ENCODE measurements around the gene ITGAL. TPM values are rescaled to one million over a fixed set of nuclear protein-coding genes. Genes with fewer than 3 reads are reported as not detected.
A peak's percentile ranks its signal among the peaks of the same experiment; 100 is the strongest.

The ITGAL gene
- total RNA-seq, 6 experiments from 2014 or later: 7.3 to 12.4 (median 10.2) TPM

- ATAC-seq: peak; percentile 46 to 80 (median 58)
- TF ChIP-seq POLR2A (IDR thresholded peaks at IDR 0.05) (no peak), CTCF (IDR thresholded peaks at IDR 0.05) (no peak)
- peak in 2 of 3 donors; percentile 48 to 54 for DNase-seq
- Histone ChIP-seq H3K4me3 (no peak overlapping the region), H3K4me1 (peaks cover 0 to 20% (median 5%) of the 10 kb centered on the region in 4 donors), H3K27me3 (no peaks in the 10 kb centered on the region), H3K36me3 (peaks cover 0 to 7% (median 0%) of the 10 kb centered on the region in 4 donors), H3K9me3 (no peaks in the 10 kb centered on the region), H3K27ac (no peak overlapping the region)
- intact Hi-C loops (cut with DNase I): no loop called here
- 51% methylated on average over 6 of the region's 6 CpGs for WGBS (ENCODE audit: insufficient coverage, low coverage, low lambda C conversion rate, missing lambda C conversion rate)
These were observed 19.3 kb downstream of the ITGAL start for GRCh38 chr16:30491744-30492308.

GRCh38 chr16:30493941-30494488 is 21.5 kb downstream of the ITGAL start:
- WGBS (ENCODE audit: insufficient coverage, low coverage, low lambda C conversion rate, missing lambda C conversion rate): 77% methylated on average over 6 of the region's 11 CpGs

GRCh38 chr16:30494709-30495108 is 22.2 kb downstream of the ITGAL start:
- peaks cover 0 to 12% (median 0%) of the 10 kb centered on the region in 4 donors for H3K4me1 ChIP-seq
- intact Hi-C loops (cut with DNase I): no loop called here
- peaks cover 0 to 7% (median 0%) of the 10 kb centered on the region in 4 donors for H3K36me3 ChIP-seq
- 71% methylated on average over 9 of the region's 12 CpGs for WGBS (ENCODE audit: insufficient coverage, low coverage, low lambda C conversion rate, missing lambda C conversion rate)
- TF ChIP-seq CTCF (IDR thresholded peaks at IDR 0.05) (no peak), POLR2A (IDR thresholded peaks at IDR 0.05) (no peak)
- no peak overlapping the region for H3K27ac ChIP-seq
- H3K27me3 ChIP-seq: no peaks in the 10 kb centered on the region
- H3K4me3 ChIP-seq: no peak overlapping the region
- ATAC-seq (no peak), DNase-seq (no peak)
- H3K9me3 ChIP-seq: no peaks in the 10 kb centered on the region

More at GRCh38 chr16:30493941-30494488, 21.5 kb downstream of the ITGAL start:
- no peak for TF ChIP-seq CTCF (IDR thresholded peaks at IDR 0.05)
- Histone ChIP-seq H3K27ac (no peak overlapping the region), H3K4me3 (no peak overlapping the region), H3K27me3 (no peaks in the 10 kb centered on the region), H3K9me3 (no peaks in the 10 kb centered on the region), H3K4me1 (peaks cover 0 to 19% (median 2%) of the 10 kb centered on the region in 4 donors), H3K36me3 (peaks cover 0 to 7% (median 0%) of the 10 kb centered on the region in 4 donors)
- DNase-seq (no peak), ATAC-seq (no peak)
- intact Hi-C loops (cut with DNase I): no loop called here

GRCh38 chr16:30499284-30499683 is 26.7 kb downstream of the ITGAL start:
- 85% methylated on average over 8 of the region's 8 CpGs for WGBS (ENCODE audit: insufficient coverage, low coverage, low lambda C conversion rate, missing lambda C conversion rate)
- no peaks in the 10 kb centered on the region for H3K27me3 ChIP-seq
- peaks cover 0 to 6% (median 0%) of the 10 kb centered on the region in 4 donors for H3K36me3 ChIP-seq
- ATAC-seq (no peak), DNase-seq (no peak)
- no peaks in the 10 kb centered on the region for H3K4me1 ChIP-seq
- intact Hi-C loops (cut with DNase I): no loop called here
- TF ChIP-seq CTCF (IDR thresholded peaks at IDR 0.05) (no peak), POLR2A (IDR thresholded peaks at IDR 0.05) (no peak)
- H3K4me3 ChIP-seq: no peak overlapping the region
- H3K9me3 ChIP-seq: no peaks in the 10 kb centered on the region
- no peak overlapping the region for H3K27ac ChIP-seq
